HUES64 (cell line): ENCODE results near the gene ELOA.
"Not testable (repeated sequence)": the region's sequence is repeated elsewhere in the genome, so short reads cannot be mapped to it uniquely, and the experiment has no call there.

Experiments used
- H3K27ac ChIP-seq: 2 replicates; pipeline ENCODE4 v1.7.0; 2013; ENCODE audit warnings: low read depth, low read length, inconsistent platforms
- H3K27me3 ChIP-seq: 2 replicates; pipeline ENCODE4 v1.6.1; 2013; ENCODE audit warnings: mild to moderate bottlenecking, low read length; ENCODE audit not compliant: insufficient read depth
- H3K36me3 ChIP-seq: 2 replicates; pipeline ENCODE4 v1.6.1; 2013; ENCODE audit warnings: mild to moderate bottlenecking, low read length; ENCODE audit not compliant: insufficient read depth
- H3K4me1 ChIP-seq: 2 replicates; pipeline ENCODE4 v1.6.1; 2013; ENCODE audit warnings: mild to moderate bottlenecking, low read length, moderate library complexity; ENCODE audit not compliant: insufficient read depth
- H3K4me3 ChIP-seq: 2 replicates; pipeline ENCODE4 v1.5.1; 2013; ENCODE audit warnings: mild to moderate bottlenecking, low read length, moderate library complexity
- H3K9ac ChIP-seq: 2 replicates; pipeline ENCODE4 v1.6.1; 2013; ENCODE audit warnings: mild to moderate bottlenecking, low read depth, low read length
- H3K9me3 ChIP-seq: 2 replicates; pipeline ENCODE4 v1.6.1; 2013; ENCODE audit warnings: low read depth, low read length; ENCODE audit not compliant: insufficient read depth
- WGBS: fragments of 150-250, 120-280 bp; methylation state at CpG from one replicate; pipeline ENCODE4 v1.1.7; 2013; ENCODE audit warnings: missing lambda C conversion rate; 5-methylcytosine and 5-hydroxymethylcytosine counted together

ELOA gene

GRCh38 chr1:23796466-23797271, 53.4 kb downstream of the ELOA start:
- Histone ChIP-seq H3K4me1 (peaks cover 12% of the 10 kb centered on the region), H3K36me3 (peaks cover 53% of the 10 kb centered on the region), H3K4me3 (no peak overlapping the region), H3K27me3 (peaks cover 6% of the 10 kb centered on the region), H3K9me3 (no peaks in the 10 kb centered on the region), H3K27ac (no peak overlapping the region), H3K9ac (no peak overlapping the region)
- 83% methylated on average over 17 of the region's 17 CpGs for WGBS

- H3K4me3 ChIP-seq, result no peak overlapping the region
- peaks cover 13% of the 10 kb centered on the region for H3K27me3 ChIP-seq
- H3K36me3 ChIP-seq, result peaks cover 53% of the 10 kb centered on the region
- peaks cover 7% of the 10 kb centered on the region for H3K4me1 ChIP-seq
- WGBS, result 94% methylated on average over 20 of the region's 20 CpGs
- no peak overlapping the region for H3K9ac ChIP-seq
- no peak overlapping the region for H3K27ac ChIP-seq
- H3K9me3 ChIP-seq, result no peaks in the 10 kb centered on the region
Measured at GRCh38 chr1:23797478-23798448, 54.5 kb downstream of the ELOA start.

DNA sequence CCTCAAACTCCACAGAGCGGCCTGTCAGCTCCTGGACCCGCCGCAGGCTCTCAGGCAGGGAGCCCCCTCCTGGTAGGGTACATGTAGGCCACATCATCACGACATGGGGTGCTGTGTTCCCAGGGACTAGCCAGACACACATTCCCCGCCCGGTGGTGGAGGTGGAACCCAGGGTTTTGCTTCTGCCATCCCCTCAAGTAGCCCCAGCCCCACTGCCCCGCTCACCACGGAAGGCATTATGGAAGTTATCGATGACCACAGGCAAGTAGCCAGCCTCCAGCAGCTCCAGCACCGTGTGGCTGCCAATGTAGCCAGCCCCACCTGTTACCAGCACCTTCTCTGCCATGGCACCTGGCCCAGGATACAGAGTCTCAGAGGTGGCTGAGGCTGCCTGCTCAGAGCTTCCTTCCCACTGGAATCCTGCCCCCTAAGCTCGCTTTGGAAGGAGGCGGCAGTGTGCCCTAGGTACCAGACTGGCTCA, 55.4 kb downstream of the ELOA start:
- no peaks in the 10 kb centered on the region for H3K9me3 ChIP-seq
- peaks cover 13% of the 10 kb centered on the region for H3K27me3 ChIP-seq
- peaks cover 43% of the 10 kb centered on the region for H3K36me3 ChIP-seq
- no peak overlapping the region for H3K4me3 ChIP-seq
- no peak overlapping the region for H3K9ac ChIP-seq
- peak overlapping the region; percentile 16; the same call in 1 of the 2 replicates for H3K27ac ChIP-seq
- peaks cover 7% of the 10 kb centered on the region for H3K4me1 ChIP-seq
- 92% methylated on average over 12 of the region's 12 CpGs for WGBS

- peaks cover 7% of the 10 kb centered on the region for H3K4me1 ChIP-seq
- WGBS, result 49% methylated on average over 7 of the region's 7 CpGs
- H3K9ac ChIP-seq, result no peak overlapping the region
- H3K27me3 ChIP-seq, result peaks cover 13% of the 10 kb centered on the region
- H3K36me3 ChIP-seq, result peaks cover 41% of the 10 kb centered on the region
- H3K27ac ChIP-seq, result peak overlapping the region; percentile 16; the same call in 1 of the 2 replicates
- peak overlapping the region; percentile 72 for H3K4me3 ChIP-seq
- H3K9me3 ChIP-seq, result no peaks in the 10 kb centered on the region
Measured at GRCh38 chr1:23799255-23799569, 55.9 kb downstream of the ELOA start.

- peaks cover 13% of the 10 kb centered on the region for H3K27me3 ChIP-seq
- H3K4me1 ChIP-seq, result peaks cover 7% of the 10 kb centered on the region
- peak overlapping the region; percentile 72 for H3K4me3 ChIP-seq
- peak overlapping the region; percentile 84 for H3K9ac ChIP-seq
- no peaks in the 10 kb centered on the region for H3K9me3 ChIP-seq
- peaks cover 37% of the 10 kb centered on the region for H3K36me3 ChIP-seq
- peak overlapping the region; percentile 70 for H3K27ac ChIP-seq
- WGBS, result 2% methylated on average over 48 of the region's 48 CpGs
Measured at GRCh38 chr1:23799570-23800399, 56.5 kb downstream of the ELOA start.

GRCh38 chr1:23800400-23801337, 57.4 kb downstream of the ELOA start, which contains the start of gene GALE:
Gene GALE, minus strand, starts transcription at chr1:23800754. Its CDS starts 1,747 bp downstream, at chr1:23799007.
- Histone ChIP-seq H3K4me3 (peak within 1 kb of the TSS; percentile 72), H3K27ac (peak within 1 kb of the TSS; percentile 72), H3K9ac (peak within 1 kb of the TSS; percentile 84), H3K4me1 (peaks cover 7% of the 10 kb centered on the region), H3K9me3 (no peaks in the 10 kb centered on the region), H3K36me3 (peaks cover 30% of the 10 kb centered on the region), H3K27me3 (peaks cover 13% of the 10 kb centered on the region)
- under 1% methylated on average over 82 of the region's 82 CpGs for WGBS

GRCh38 chr1:23801338-23801748, 58.1 kb downstream of the ELOA start:
- WGBS, result 20% methylated on average over 19 of the region's 19 CpGs
- Histone ChIP-seq H3K9ac (peak overlapping the region; percentile 63; the same call in 1 of the 2 replicates), H3K4me3 (peak overlapping the region; percentile 72), H3K27me3 (peaks cover 13% of the 10 kb centered on the region), H3K27ac (0 out of 2 replicates have a peak overlapping the region, but pooled peaks have one; percentile 72), H3K9me3 (no peaks in the 10 kb centered on the region), H3K4me1 (peaks cover 7% of the 10 kb centered on the region), H3K36me3 (peaks cover 25% of the 10 kb centered on the region)

- H3K9ac ChIP-seq, result no peak overlapping the region
- 0 out of 2 replicates have a peak overlapping the region, but pooled peaks have one; percentile 72 for H3K4me3 ChIP-seq
- 74% methylated on average over 10 of the region's 10 CpGs for WGBS
Measured at GRCh38 chr1:23801876-23802275, 58.6 kb downstream of the ELOA start.

GRCh38 chr1:23802809-23803342, 59.6 kb downstream of the ELOA start:
- Histone ChIP-seq H3K27me3 (peaks cover 13% of the 10 kb centered on the region), H3K36me3 (peaks cover 12% of the 10 kb centered on the region)
- WGBS, result 90% methylated on average over 7 of the region's 7 CpGs
- not testable (repeated sequence) for H3K4me1 ChIP-seq, H3K9ac ChIP-seq, H3K9me3 ChIP-seq, H3K4me3 ChIP-seq, H3K27ac ChIP-seq

More at GRCh38 chr1:23801876-23802275, 58.6 kb downstream of the ELOA start:
- Histone ChIP-seq H3K9me3 (no peaks in the 10 kb centered on the region), H3K27me3 (peaks cover 13% of the 10 kb centered on the region), H3K36me3 (peaks cover 20% of the 10 kb centered on the region), H3K27ac (no peak overlapping the region), H3K4me1 (peaks cover 7% of the 10 kb centered on the region)
